ENCODE data around the gene ATR. TPM values are rescaled to one million over a fixed set of nuclear protein-coding genes. Genes with fewer than 3 reads are reported as not detected.
"Not testable (repeated sequence)": the region's sequence is repeated elsewhere in the genome, so short reads cannot be mapped to it uniquely, and the experiment has no call there.

Gene ATR
- total and polyA plus RNA-seq, 4 donors, result 3.1 to 30.0 (median 14.8) TPM

DNA sequence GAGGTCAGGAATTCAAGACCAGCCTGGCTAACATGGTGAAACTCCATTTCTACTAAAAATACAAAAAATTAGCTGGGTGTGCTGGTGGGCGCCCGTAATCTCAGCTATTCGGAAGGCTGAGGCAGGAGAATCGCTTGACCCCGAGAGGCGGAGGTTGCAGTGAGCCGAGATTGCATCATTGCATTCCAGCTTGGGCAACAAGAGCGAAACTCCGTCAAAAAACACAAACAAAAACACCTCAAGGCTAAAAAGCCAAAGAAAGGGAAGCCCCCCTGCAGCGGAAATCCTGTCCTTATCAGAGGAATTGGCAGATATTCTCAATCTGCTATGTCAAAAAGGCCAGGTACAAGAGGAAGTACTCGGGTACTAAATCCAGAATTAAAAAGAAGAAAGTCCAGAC is 2.5 kb upstream of the ATR start:
- H3K27me3 ChIP-seq (ENCODE audit: control insufficient read depth in 1 of 2, insufficient read depth in 2 of 2, low read length in 1 of 2); DNase-seq; ATAC-seq (ENCODE audit: low FRiP score); H3K9me3 ChIP-seq (ENCODE audit: control insufficient read depth, low read length); H3K4me1 ChIP-seq (ENCODE audit: control insufficient read depth in 1 of 2, insufficient read depth in 2 of 2, low read length in 2 of 2); H3K36me3 ChIP-seq (ENCODE audit: control insufficient read depth in 1 of 2, insufficient read depth in 2 of 2, low read length in 1 of 2); H3K27ac ChIP-seq (ENCODE audit: low read depth in 1 of 2, low read length in 2 of 2); H3K4me3 ChIP-seq (ENCODE audit: low read length in 2 of 2): not testable (repeated sequence)
- intact Hi-C loops (cut with DNase I), result loop anchor here in 1 of 2 donors (10.0 kb wide), 1 partner anchor 224 kb away; no protein-coding TSS in a partner anchor
- 74 to 85% methylated on average over 11 of the region's 11 CpGs for WGBS, 2 donors

DNA sequence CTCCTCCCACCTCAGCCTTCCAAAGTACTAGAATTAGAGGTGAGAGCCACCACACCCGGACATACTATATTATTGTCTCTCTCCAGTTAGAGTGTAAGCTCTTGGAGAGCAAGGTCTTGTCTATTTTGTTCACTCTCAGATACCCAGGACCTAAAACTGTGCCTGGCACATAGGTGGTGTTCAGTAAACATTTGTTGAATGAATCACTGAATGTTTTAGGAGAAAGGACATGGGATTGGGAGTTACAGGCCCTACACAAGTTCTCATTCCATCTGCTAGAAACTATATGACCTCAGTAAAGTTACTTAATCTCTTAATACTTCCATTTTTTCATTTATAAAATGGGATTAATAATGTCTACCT is 1.5 kb upstream of the ATR start:
- H3K27ac ChIP-seq (ENCODE audit: low read depth in 1 of 2, low read length in 2 of 2), result no peak overlapping the region

DNA sequence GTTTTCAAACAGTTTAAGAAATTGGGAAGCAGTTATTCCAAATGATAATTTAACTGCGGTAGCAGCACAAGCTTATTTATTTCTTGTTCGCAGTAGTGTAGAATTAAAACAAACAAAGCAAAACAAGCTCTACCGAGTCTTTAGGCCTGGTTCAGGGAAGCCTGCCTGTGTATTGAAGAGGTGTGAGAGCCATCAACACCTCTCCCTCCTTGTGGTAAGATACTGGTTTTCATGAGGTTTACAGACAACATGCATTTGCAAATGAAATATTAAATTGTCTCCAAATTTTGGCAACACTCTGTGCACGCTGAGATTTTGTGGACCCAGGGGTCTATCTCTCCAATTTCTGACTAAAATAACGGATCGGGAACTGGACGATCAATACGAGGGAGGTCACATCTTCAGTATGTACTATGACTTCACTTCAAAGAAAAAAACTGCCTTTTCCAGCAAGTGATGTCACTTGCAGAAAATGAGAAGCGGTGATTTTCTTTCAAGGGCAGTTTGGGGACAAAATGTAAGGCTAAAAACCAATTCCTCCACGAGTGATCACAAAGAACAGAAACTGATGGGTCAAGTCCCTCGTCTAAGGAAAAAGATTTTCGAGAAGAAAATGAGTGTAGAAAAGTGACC is 721 bp downstream of the ATR start:
- Histone ChIP-seq H3K4me3 (ENCODE audit: low read length in 2 of 2) (peak overlapping the region; percentile 14 to 80), H3K27ac (ENCODE audit: low read depth in 1 of 2, low read length in 2 of 2) (peak overlapping the region in 1 of 2 donors; percentile 7), H3K4me1 (ENCODE audit: control insufficient read depth in 1 of 2, insufficient read depth in 2 of 2, low read length in 2 of 2) (peaks cover 0 to 5% of the 10 kb centered on the region in 2 donors), H3K36me3 (ENCODE audit: control insufficient read depth in 1 of 2, insufficient read depth in 2 of 2, low read length in 1 of 2) (no peaks in the 10 kb centered on the region), H3K9me3 (ENCODE audit: control insufficient read depth, low read length) (no peaks in the 10 kb centered on the region), H3K27me3 (ENCODE audit: control insufficient read depth in 1 of 2, insufficient read depth in 2 of 2, low read length in 1 of 2) (no peaks in the 10 kb centered on the region)
- DNase-seq (no peak), ATAC-seq (ENCODE audit: low FRiP score) (no peak)
- 4 to 8% methylated on average over 12 of the region's 12 CpGs for WGBS, 2 donors
- intact Hi-C loops (cut with DNase I), result loop anchor here (5.0 to 10.0 kb wide), 5 partner anchors 131 to 424 kb away; partner anchors contain the start of genes TRPC1 (in 1 of the 2), U2SURP (in 1 of the 2) and XRN1 (in 1 of the 2)

More for the DNA sequence above, 1.5 kb upstream of the ATR start:
- 98 to 100% methylated on average over 1 of the region's 1 CpG for whole genome bisulfite sequencing, 2 donors
- intact Hi-C loops (cut with DNase I), result loop anchor here in 1 of 2 donors (10.0 kb wide), 1 partner anchor 225 kb away; no protein-coding TSS in a partner anchor
- no peak for DNase-seq
- Histone ChIP-seq H3K4me3 (ENCODE audit: low read length in 2 of 2) (no peak overlapping the region), H3K4me1 (ENCODE audit: control insufficient read depth in 1 of 2, insufficient read depth in 2 of 2, low read length in 2 of 2) (peaks cover 0 to 5% of the 10 kb centered on the region in 2 donors), H3K36me3 (ENCODE audit: control insufficient read depth in 1 of 2, insufficient read depth in 2 of 2, low read length in 1 of 2) (no peaks in the 10 kb centered on the region), H3K9me3 (ENCODE audit: control insufficient read depth, low read length) (no peaks in the 10 kb centered on the region), H3K27me3 (ENCODE audit: control insufficient read depth in 1 of 2, insufficient read depth in 2 of 2, low read length in 1 of 2) (no peaks in the 10 kb centered on the region)
- ATAC-seq (ENCODE audit: low FRiP score), result no peak

DNA sequence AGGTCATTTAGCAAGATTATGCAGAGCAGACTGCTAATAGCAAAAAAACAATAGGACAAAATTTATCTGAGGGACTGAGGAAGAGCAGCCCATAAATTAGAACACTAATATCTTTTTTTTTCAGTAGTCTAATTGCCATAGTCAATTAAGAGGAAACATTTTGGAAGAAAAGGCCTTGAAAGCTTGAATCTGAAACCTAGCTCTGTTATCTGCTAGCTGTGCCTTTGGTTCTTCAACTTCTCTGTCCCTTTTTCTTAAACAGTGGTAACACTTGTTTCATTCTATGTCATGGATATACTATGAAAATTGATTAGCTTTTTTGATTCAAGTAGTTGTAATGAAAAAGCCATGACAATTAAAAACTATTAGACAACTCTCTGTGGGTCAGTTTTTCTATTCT is 1.7 kb downstream of the ATR start:
- Histone ChIP-seq H3K4me1 (ENCODE audit: control insufficient read depth in 1 of 2, insufficient read depth in 2 of 2, low read length in 2 of 2) (peaks cover 0 to 5% of the 10 kb centered on the region in 2 donors), H3K27me3 (ENCODE audit: control insufficient read depth in 1 of 2, insufficient read depth in 2 of 2, low read length in 1 of 2) (no peaks in the 10 kb centered on the region), H3K27ac (ENCODE audit: low read depth in 1 of 2, low read length in 2 of 2) (no peak overlapping the region), H3K4me3 (ENCODE audit: low read length in 2 of 2) (no peak overlapping the region), H3K9me3 (ENCODE audit: control insufficient read depth, low read length) (no peaks in the 10 kb centered on the region), H3K36me3 (ENCODE audit: control insufficient read depth in 1 of 2, insufficient read depth in 2 of 2, low read length in 1 of 2) (no peaks in the 10 kb centered on the region)
- DNase-seq (no peak), ATAC-seq (ENCODE audit: low FRiP score) (no peak)
- intact Hi-C loops (cut with DNase I), result loop anchor here (5.0 to 10.0 kb wide), 5 partner anchors 129 to 426 kb away; partner anchors contain the start of genes TRPC1 (in 1 of the 2), U2SURP (in 1 of the 2) and XRN1 (in 1 of the 2)

DNA sequence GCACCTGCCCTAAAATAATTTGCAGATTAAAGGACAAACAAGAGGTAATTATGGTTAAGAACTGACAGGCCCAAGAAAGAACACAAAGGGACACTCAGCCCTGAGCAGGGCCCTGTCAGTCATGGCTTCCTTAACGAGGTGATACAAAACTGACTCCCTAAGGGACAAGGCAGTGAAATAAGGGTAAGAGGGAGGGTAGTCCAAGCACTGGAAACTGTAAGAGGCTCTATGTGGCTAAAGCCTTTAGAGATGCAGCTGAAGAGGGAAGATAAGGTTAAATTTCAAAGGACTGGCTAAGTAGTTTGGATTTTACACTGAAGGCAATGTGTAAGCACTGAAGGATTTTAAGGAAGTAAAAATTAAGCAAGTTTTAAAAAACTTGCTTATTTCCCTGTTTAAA is 3.9 kb downstream of the ATR start:
- 58 to 62% methylated on average over 1 of the region's 1 CpG for WGBS, 2 donors
- intact Hi-C loops (cut with DNase I), result loop anchor here (5.0 to 10.0 kb wide), 5 partner anchors 127 to 428 kb away; partner anchors contain the start of genes TRPC1 (in 1 of the 2), U2SURP (in 1 of the 2) and XRN1 (in 1 of the 2)
- Histone ChIP-seq H3K9me3 (ENCODE audit: control insufficient read depth, low read length) (no peaks in the 10 kb centered on the region), H3K36me3 (ENCODE audit: control insufficient read depth in 1 of 2, insufficient read depth in 2 of 2, low read length in 1 of 2) (no peaks in the 10 kb centered on the region), H3K4me1 (ENCODE audit: control insufficient read depth in 1 of 2, insufficient read depth in 2 of 2, low read length in 2 of 2) (peaks cover 0 to 5% of the 10 kb centered on the region in 2 donors), H3K27ac (ENCODE audit: low read depth in 1 of 2, low read length in 2 of 2) (no peak overlapping the region), H3K4me3 (ENCODE audit: low read length in 2 of 2) (no peak overlapping the region), H3K27me3 (ENCODE audit: control insufficient read depth in 1 of 2, insufficient read depth in 2 of 2, low read length in 1 of 2) (no peaks in the 10 kb centered on the region)
- DNase-seq (no peak), ATAC-seq (ENCODE audit: low FRiP score) (no peak)

DNA sequence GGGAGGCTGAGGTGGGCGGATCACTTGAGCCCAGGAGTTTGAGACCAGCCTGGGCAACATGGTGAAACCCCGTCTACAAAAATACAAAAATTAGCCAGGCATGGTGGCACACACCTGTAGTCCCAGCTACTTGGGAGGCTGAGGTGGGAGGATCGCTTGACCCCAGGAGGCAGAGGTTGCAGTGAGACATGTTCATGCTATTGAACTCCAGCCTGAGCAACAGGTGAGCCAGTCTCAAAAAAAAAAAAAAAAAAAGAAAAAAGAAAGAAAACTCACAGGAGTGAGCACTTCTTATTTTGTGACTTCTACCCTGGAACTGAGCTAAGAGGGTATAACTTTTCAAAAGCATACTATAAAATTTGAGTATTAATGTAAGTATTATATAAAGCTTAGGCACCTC is 4.3 kb downstream of the ATR start:
- 96% methylated on average over 3 of the region's 3 CpGs for WGBS, 2 donors
- not testable (repeated sequence) for ATAC-seq (ENCODE audit: low FRiP score)
- intact Hi-C loops (cut with DNase I), result loop anchor here in 1 of 2 donors (10.0 kb wide), 1 partner anchor 251 kb away; no protein-coding TSS in a partner anchor

DNA sequence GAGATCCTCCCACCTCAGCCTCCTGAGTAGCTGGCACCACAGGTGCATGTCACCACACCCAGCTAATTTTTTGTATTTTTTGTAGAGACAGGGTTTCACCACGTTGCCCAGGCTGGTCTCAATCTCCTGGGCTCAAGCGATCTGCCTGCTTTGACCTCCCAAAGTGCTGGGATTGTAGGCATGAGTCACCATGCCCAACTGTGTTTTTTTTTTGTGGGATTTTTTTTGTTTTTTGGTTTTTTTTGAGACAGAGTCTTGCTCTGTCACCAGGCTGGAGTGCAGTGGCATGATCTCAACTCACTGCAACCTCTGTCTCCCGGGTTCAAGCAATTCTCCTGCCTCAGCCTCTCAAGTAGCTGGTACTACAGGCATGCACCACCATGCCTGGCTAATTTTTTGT is 9.1 kb downstream of the ATR start:
- DNase-seq; H3K27ac ChIP-seq (ENCODE audit: low read depth in 1 of 2, low read length in 2 of 2); H3K4me3 ChIP-seq (ENCODE audit: low read length in 2 of 2); ATAC-seq (ENCODE audit: low FRiP score); H3K27me3 ChIP-seq (ENCODE audit: control insufficient read depth in 1 of 2, insufficient read depth in 2 of 2, low read length in 1 of 2); H3K9me3 ChIP-seq (ENCODE audit: control insufficient read depth, low read length); H3K36me3 ChIP-seq (ENCODE audit: control insufficient read depth in 1 of 2, insufficient read depth in 2 of 2, low read length in 1 of 2); intact Hi-C loops (cut with DNase I); H3K4me1 ChIP-seq (ENCODE audit: control insufficient read depth in 1 of 2, insufficient read depth in 2 of 2, low read length in 2 of 2): not testable (repeated sequence)
- WGBS, 2 donors, result 85 to 89% methylated on average over 3 of the region's 3 CpGs

More for the DNA sequence above, 4.3 kb downstream of the ATR start:
- H3K4me1 ChIP-seq (ENCODE audit: control insufficient read depth in 1 of 2, insufficient read depth in 2 of 2, low read length in 2 of 2); H3K4me3 ChIP-seq (ENCODE audit: low read length in 2 of 2); DNase-seq; H3K36me3 ChIP-seq (ENCODE audit: control insufficient read depth in 1 of 2, insufficient read depth in 2 of 2, low read length in 1 of 2); H3K9me3 ChIP-seq (ENCODE audit: control insufficient read depth, low read length); H3K27me3 ChIP-seq (ENCODE audit: control insufficient read depth in 1 of 2, insufficient read depth in 2 of 2, low read length in 1 of 2); H3K27ac ChIP-seq (ENCODE audit: low read depth in 1 of 2, low read length in 2 of 2): not testable (repeated sequence)

DNA sequence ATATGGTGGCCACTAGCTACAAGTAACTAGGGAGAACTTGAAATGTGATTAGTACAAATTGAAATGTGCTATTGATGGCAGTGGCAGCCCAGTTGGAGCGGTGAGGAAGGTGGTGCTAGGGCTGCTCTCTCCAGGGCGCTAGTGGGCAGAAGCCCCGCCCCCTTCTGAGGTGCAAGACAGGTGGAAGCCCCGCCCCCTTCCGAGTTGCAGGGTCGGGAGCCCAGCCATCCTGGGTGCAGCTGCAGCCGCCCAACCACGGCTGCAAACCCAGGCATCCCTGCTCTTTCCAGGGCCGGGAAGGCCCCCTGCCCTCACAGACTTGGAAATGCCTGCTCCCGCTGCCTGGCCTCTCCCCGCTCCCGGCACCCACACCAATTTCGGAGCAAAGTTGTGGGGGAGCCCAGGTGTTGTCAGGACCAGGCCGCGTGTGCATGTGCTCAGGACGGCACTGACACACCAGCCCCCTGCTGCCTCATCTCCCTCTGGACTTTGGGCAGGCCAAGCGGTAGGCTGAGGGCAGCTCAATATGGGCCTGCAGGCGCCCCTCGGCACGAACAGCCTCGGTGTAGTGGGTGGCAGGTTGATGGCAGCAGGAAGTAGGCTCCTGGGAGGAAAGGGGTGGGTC is 10.0 kb downstream of the ATR start:
- DNase-seq (no peak), ATAC-seq (ENCODE audit: low FRiP score) (peak; percentile 29)
- Histone ChIP-seq H3K9me3 (ENCODE audit: control insufficient read depth, low read length) (no peaks in the 10 kb centered on the region), H3K4me1 (ENCODE audit: control insufficient read depth in 1 of 2, insufficient read depth in 2 of 2, low read length in 2 of 2) (no peaks in the 10 kb centered on the region), H3K4me3 (ENCODE audit: low read length in 2 of 2) (no peak overlapping the region), H3K36me3 (ENCODE audit: control insufficient read depth in 1 of 2, insufficient read depth in 2 of 2, low read length in 1 of 2) (peaks cover 0 to 2% of the 10 kb centered on the region in 2 donors), H3K27ac (ENCODE audit: low read depth in 1 of 2, low read length in 2 of 2) (no peak overlapping the region), H3K27me3 (ENCODE audit: control insufficient read depth in 1 of 2, insufficient read depth in 2 of 2, low read length in 1 of 2) (no peaks in the 10 kb centered on the region)
- intact Hi-C loops (cut with DNase I), result no loop called here
- 64 to 71% methylated on average over 21 of the region's 21 CpGs for WGBS, 2 donors

All from aorta (tissue), 5 donors.